Activated T-cell treated with anti-CD3 and anti-CD28 coated beads, Interleukin-2, amount 50 U/mL, for 1 hour (primary cell): Measurements from ENCODE around the gene ULBP2.
"Not testable (repeated sequence)": the region's sequence is repeated elsewhere in the genome, so short reads cannot be mapped to it uniquely, and the experiment has no call there.

Experiments
- DNase-seq: peaks from one replicate; pipeline ENCODE4 v3.0.0-alpha.2; 2020

The ULBP2 gene

GRCh38 chr6:149909701-149910470 is 31.9 kb upstream of the ULBP2 start:
- DNase-seq, result peak; percentile 11

GRCh38 chr6:149910721-149911151 is 31.1 kb upstream of the ULBP2 start:
- DNase-seq, result no peak

- not testable (repeated sequence) for DNase-seq
Measured at GRCh38 chr6:149912680-149913079, 29.1 kb upstream of the ULBP2 start.

- DNase-seq, result no peak
Measured at GRCh38 chr6:149913085-149913484, 28.7 kb upstream of the ULBP2 start.

- DNase-seq, result no peak
Measured at GRCh38 chr6:149913540-149914240, 28.1 kb upstream of the ULBP2 start.

GRCh38 chr6:149915970-149916865 is 25.6 kb upstream of the ULBP2 start:
- DNase-seq, result peak; percentile 8

- DNase-seq, result no peak
Measured at GRCh38 chr6:149917679-149918078, 24.1 kb upstream of the ULBP2 start.

GRCh38 chr6:149918151-149918905 is 23.5 kb upstream of the ULBP2 start:
- peak; percentile 8 for DNase-seq

GRCh38 chr6:149919126-149919833 is 22.5 kb upstream of the ULBP2 start:
- DNase-seq, result not testable (repeated sequence)

- DNase-seq, result peak; percentile 13
Measured at GRCh38 chr6:149919834-149920225, 22.0 kb upstream of the ULBP2 start.

- peak; percentile 6 for DNase-seq
Measured at GRCh38 chr6:149921361-149921760, 20.5 kb upstream of the ULBP2 start.

GRCh38 chr6:149922091-149922490 is 19.7 kb upstream of the ULBP2 start:
- DNase-seq, result peak; percentile 20

- DNase-seq, result peak; percentile 81
Measured at GRCh38 chr6:149922642-149923326, 19.0 kb upstream of the ULBP2 start, which contains the start of gene RAET1G. TSS of gene RAET1G (minus strand) at chr6:149923121. CDS start at chr6:149923010, 111 bp downstream.

- no peak for DNase-seq
Measured at GRCh38 chr6:149923327-149923986, 18.4 kb upstream of the ULBP2 start.

- DNase-seq, result peak; percentile 16
Measured at GRCh38 chr6:149924206-149924932, 17.4 kb upstream of the ULBP2 start.

GRCh38 chr6:149924933-149925252 is 16.9 kb upstream of the ULBP2 start:
- peak; percentile 19 for DNase-seq

- DNase-seq, result peak; percentile 25
Measured at GRCh38 chr6:149925253-149925973, 16.4 kb upstream of the ULBP2 start.

- peak; percentile 76 for DNase-seq
Measured at GRCh38 chr6:149925974-149926777, 15.6 kb upstream of the ULBP2 start.
